ENCODE data around the gene PAIP2. TPM values are rescaled to one million over a fixed set of nuclear protein-coding genes. Genes with fewer than 3 reads are reported as not detected.
A peak's percentile ranks its signal among the peaks of the same experiment; 100 is the strongest.
"Not testable (repeated sequence)": the region's sequence is repeated elsewhere in the genome, so short reads cannot be mapped to it uniquely, and the experiment has no call there.

The PAIP2 gene
- total RNA-seq, 2 experiments from 2014 or later = 68.8 to 74.3 TPM

GRCh38 chr5:139301808-139302499 lies 39.7 kb upstream of the PAIP2 start:
- Mint-ChIP-seq H3K36me3 (ENCODE audit: low read depth) (peaks cover 16% of the 10 kb centered on the region), H3K4me1 (ENCODE audit: low read depth) (peaks cover 89% of the 10 kb centered on the region), H3K4me3 (no peak overlapping the region), H3K27ac (peak overlapping the region; percentile 76), H3K27me3 (ENCODE audit: low read depth) (no peaks in the 10 kb centered on the region), H3K9me3 (no peaks in the 10 kb centered on the region)
- intact Hi-C loops (cut with micrococcal nuclease) = loop anchor here (1.0 kb wide), 1 partner anchor 9 kb away; the partner anchor contains the start of gene MATR3
- CTCF ChIA-PET = interaction anchor here (0.6 to 1.4 kb wide), 2 partner anchors 30 to 754 kb away, joined by 3 to 4 read pairs; no protein-coding TSS in a partner anchor
- no peak for DNase-seq

- peak overlapping the region; percentile 67 for H3K27ac Mint-ChIP-seq
- H3K9me3 Mint-ChIP-seq = no peaks in the 10 kb centered on the region
- no peaks in the 10 kb centered on the region for H3K27me3 Mint-ChIP-seq (ENCODE audit: low read depth)
- no peak for DNase-seq
- no peak overlapping the region for H3K4me3 Mint-ChIP-seq
- peaks cover 88% of the 10 kb centered on the region for H3K4me1 Mint-ChIP-seq (ENCODE audit: low read depth)
- peaks cover 14% of the 10 kb centered on the region for H3K36me3 Mint-ChIP-seq (ENCODE audit: low read depth)
- CTCF ChIA-PET = interaction anchor here (0.6 to 1.3 kb wide), 2 partner anchors 64 to 688 kb away, joined by 3 read pairs; no protein-coding TSS in a partner anchor
- intact Hi-C loops (cut with micrococcal nuclease) = no loop called here
Observed at GRCh38 chr5:139304391-139305324, 37.0 kb upstream of the PAIP2 start.

GRCh38 chr5:139306197-139306596 lies 35.5 kb upstream of the PAIP2 start:
- no peaks in the 10 kb centered on the region for H3K9me3 Mint-ChIP-seq
- no peak overlapping the region for H3K4me3 Mint-ChIP-seq
- H3K4me1 Mint-ChIP-seq (ENCODE audit: low read depth) = peaks cover 90% of the 10 kb centered on the region
- CTCF ChIA-PET = interaction anchor here (1.5 kb wide), 1 partner anchor 36 kb away, joined by 4 read pairs; the partner anchor contains the start of gene PAIP2
- H3K27me3 Mint-ChIP-seq (ENCODE audit: low read depth) = no peaks in the 10 kb centered on the region
- peaks cover 15% of the 10 kb centered on the region for H3K36me3 Mint-ChIP-seq (ENCODE audit: low read depth)
- intact Hi-C loops (cut with micrococcal nuclease) = loop anchor here (1.0 kb wide), 2 partner anchors 13 to 109 kb away; partner anchors contain the start of gene MATR3
- no peak for DNase-seq
- peak overlapping the region; percentile 76 for H3K27ac Mint-ChIP-seq

- CTCF ChIA-PET = interaction anchor here (0.6 to 1.5 kb wide), 2 partner anchors 30 to 35 kb away, joined by 3 to 4 read pairs; partner anchors contain the start of gene PAIP2
- Mint-ChIP-seq H3K9me3 (no peaks in the 10 kb centered on the region), H3K4me3 (no peak overlapping the region), H3K27ac (peak overlapping the region; percentile 76), H3K4me1 (ENCODE audit: low read depth) (peaks cover 88% of the 10 kb centered on the region), H3K36me3 (ENCODE audit: low read depth) (peaks cover 13% of the 10 kb centered on the region), H3K27me3 (ENCODE audit: low read depth) (no peaks in the 10 kb centered on the region)
- no peak for DNase-seq
- intact Hi-C loops (cut with micrococcal nuclease) = loop anchor here (1.0 kb wide), 2 partner anchors 14 to 108 kb away; partner anchors contain the start of gene MATR3
Observed at GRCh38 chr5:139306628-139307379, 34.9 kb upstream of the PAIP2 start.

GRCh38 chr5:139308797-139309196 lies 32.9 kb upstream of the PAIP2 start:
- Mint-ChIP-seq H3K9me3 (no peaks in the 10 kb centered on the region), H3K27me3 (ENCODE audit: low read depth) (no peaks in the 10 kb centered on the region), H3K4me1 (ENCODE audit: low read depth) (peaks cover 86% of the 10 kb centered on the region), H3K4me3 (no peak overlapping the region), H3K36me3 (ENCODE audit: low read depth) (peaks cover 13% of the 10 kb centered on the region), H3K27ac (peak overlapping the region; percentile 55)
- CTCF ChIA-PET = no interaction called here
- intact Hi-C loops (cut with micrococcal nuclease) = no loop called here
- DNase-seq = no peak

- H3K4me3 Mint-ChIP-seq; intact Hi-C loops (cut with micrococcal nuclease); H3K9me3 Mint-ChIP-seq; H3K27me3 Mint-ChIP-seq (ENCODE audit: low read depth): not testable (repeated sequence)
- peaks cover 79% of the 10 kb centered on the region for H3K4me1 Mint-ChIP-seq (ENCODE audit: low read depth)
- H3K27ac Mint-ChIP-seq = peak overlapping the region; percentile 67
- peak; percentile 37 for DNase-seq
- CTCF ChIA-PET = interaction anchor here (0.8 kb wide), 1 partner anchor 454 kb away, joined by 6 read pairs; no protein-coding TSS in a partner anchor
- peaks cover 25% of the 10 kb centered on the region for H3K36me3 Mint-ChIP-seq (ENCODE audit: low read depth)
Observed at GRCh38 chr5:139310715-139311186, 30.9 kb upstream of the PAIP2 start.

- Mint-ChIP-seq H3K36me3 (ENCODE audit: low read depth) (peaks cover 32% of the 10 kb centered on the region), H3K4me1 (ENCODE audit: low read depth) (peaks cover 68% of the 10 kb centered on the region), H3K27ac (peak overlapping the region; percentile 13), H3K4me3 (no peak overlapping the region), H3K27me3 (ENCODE audit: low read depth) (no peaks in the 10 kb centered on the region), H3K9me3 (no peaks in the 10 kb centered on the region)
- intact Hi-C loops (cut with micrococcal nuclease) = no loop called here
- CTCF ChIA-PET = interaction anchor here (0.6 to 1.0 kb wide), 3 partner anchors 260 to 764 kb away, joined by 3 to 4 read pairs (median 3); no protein-coding TSS in a partner anchor
- DNase-seq = no peak
Observed at GRCh38 chr5:139312075-139312474, 29.6 kb upstream of the PAIP2 start.

GRCh38 chr5:139314276-139314675 lies 27.4 kb upstream of the PAIP2 start:
- intact Hi-C loops (cut with micrococcal nuclease) = no loop called here
- CTCF ChIA-PET = no interaction called here
- Mint-ChIP-seq H3K36me3 (ENCODE audit: low read depth) (peaks cover 30% of the 10 kb centered on the region), H3K27ac (no peak overlapping the region), H3K9me3 (no peaks in the 10 kb centered on the region), H3K4me1 (ENCODE audit: low read depth) (peaks cover 46% of the 10 kb centered on the region), H3K4me3 (no peak overlapping the region), H3K27me3 (ENCODE audit: low read depth) (no peaks in the 10 kb centered on the region)
- DNase-seq = no peak

- Mint-ChIP-seq H3K36me3 (ENCODE audit: low read depth) (peaks cover 27% of the 10 kb centered on the region), H3K27ac (no peak overlapping the region), H3K4me1 (ENCODE audit: low read depth) (peaks cover 38% of the 10 kb centered on the region), H3K9me3 (no peaks in the 10 kb centered on the region), H3K27me3 (ENCODE audit: low read depth) (no peaks in the 10 kb centered on the region), H3K4me3 (no peak overlapping the region)
- DNase-seq = no peak
- CTCF ChIA-PET = interaction anchor here (0.9 kb wide), 1 partner anchor 34 kb away, joined by 4 read pairs; no protein-coding TSS in a partner anchor
- intact Hi-C loops (cut with micrococcal nuclease) = no loop called here
Observed at GRCh38 chr5:139315056-139315615, 26.5 kb upstream of the PAIP2 start.

- Mint-ChIP-seq H3K4me3 (no peak overlapping the region), H3K27me3 (ENCODE audit: low read depth) (no peaks in the 10 kb centered on the region), H3K27ac (peak overlapping the region; percentile 65), H3K36me3 (ENCODE audit: low read depth) (peaks cover 9% of the 10 kb centered on the region), H3K4me1 (ENCODE audit: low read depth) (peaks cover 23% of the 10 kb centered on the region), H3K9me3 (no peaks in the 10 kb centered on the region)
- intact Hi-C loops (cut with micrococcal nuclease) = no loop called here
- CTCF ChIA-PET = interaction anchor here (0.6 kb wide), 2 partner anchors 142 to 398 kb away, joined by 3 to 4 read pairs; no protein-coding TSS in a partner anchor
- peak; percentile 18 for DNase-seq
Observed at GRCh38 chr5:139335811-139336210, 5.8 kb upstream of the PAIP2 start.

- no peak overlapping the region for H3K4me3 Mint-ChIP-seq
- no peak for DNase-seq
- H3K9me3 Mint-ChIP-seq = no peaks in the 10 kb centered on the region
- intact Hi-C loops (cut with micrococcal nuclease) = no loop called here
- no peaks in the 10 kb centered on the region for H3K27me3 Mint-ChIP-seq (ENCODE audit: low read depth)
- H3K27ac Mint-ChIP-seq = no peak overlapping the region
- peaks cover 53% of the 10 kb centered on the region for H3K4me1 Mint-ChIP-seq (ENCODE audit: low read depth)
- H3K36me3 Mint-ChIP-seq (ENCODE audit: low read depth) = peaks cover 2% of the 10 kb centered on the region
- CTCF ChIA-PET = interaction anchor here (2.9 kb wide), 1 partner anchor 64 kb away, joined by 14 read pairs; no protein-coding TSS in a partner anchor
Observed at GRCh38 chr5:139340051-139340450, 1.6 kb upstream of the PAIP2 start.

Data from activated naive CD4-positive, alpha-beta T cell treated with anti-CD3 and anti-CD28 coated beads for 36 hours (primary cell).